DND-41 (cell line): Measurements from ENCODE around the gene SUPT20HL2.

ENCODE experiments used
- CTCF ChIP-seq: IDR thresholded peaks from 2 replicates; pipeline ENCODE4 v1.5.1; 2012; ENCODE audit warnings: borderline replicate concordance, low read length, moderate library complexity, mild to moderate bottlenecking; ENCODE audit not compliant: poor library complexity, severe bottlenecking; ENCODE audit errors: extremely low read depth
- EZH2 ChIP-seq: IDR thresholded peaks from 3 replicates; pipeline ENCODE4 v1.6.1; 2012; ENCODE audit warnings: borderline replicate concordance, low read depth, mild to moderate bottlenecking, moderate library complexity, low read length, inconsistent platforms; ENCODE audit not compliant: severe bottlenecking

DNA sequence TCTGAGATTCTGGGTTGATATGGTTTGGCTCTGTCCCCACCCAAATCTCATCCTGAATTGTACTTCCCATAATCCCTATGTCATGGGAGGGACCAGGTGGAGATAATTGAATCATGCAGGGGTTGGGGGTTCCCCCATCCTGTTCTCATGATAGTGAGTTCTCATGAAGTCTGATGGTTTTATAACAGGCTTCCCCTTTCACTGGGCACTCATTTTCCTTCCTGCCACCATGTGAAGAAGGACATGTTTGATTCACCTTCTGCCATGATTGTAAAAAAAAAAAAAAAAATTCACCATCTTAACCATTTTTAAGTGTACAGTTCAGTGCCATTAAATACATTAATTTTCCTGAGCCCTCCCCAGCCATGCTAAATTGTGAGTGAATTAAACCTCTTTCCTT, 42.6 kb downstream of the SUPT20HL2 start:
- TF ChIP-seq EZH2 (no peak), CTCF (no peak)
